Measurements from ENCODE around the gene ARHGAP26. TPM values are rescaled to one million over a fixed set of nuclear protein-coding genes. Genes with fewer than 3 reads are reported as not detected.

ARHGAP26 gene
- total RNA-seq, 4 donors from 2014 or later = 61.0 to 76.7 (median 61.2) TPM

- Histone ChIP-seq H3K27ac (peak overlapping the region in 3 of 4 donors; percentile 16 to 45 (median 31)), H3K4me3 (no peak overlapping the region), H3K9me3 (no peaks in the 10 kb centered on the region), H3K4me1 (peaks cover 0 to 35% (median 22%) of the 10 kb centered on the region in 4 donors), H3K27me3 (no peaks in the 10 kb centered on the region), H3K36me3 (no peaks in the 10 kb centered on the region)
- TF ChIP-seq, protein P1, sequence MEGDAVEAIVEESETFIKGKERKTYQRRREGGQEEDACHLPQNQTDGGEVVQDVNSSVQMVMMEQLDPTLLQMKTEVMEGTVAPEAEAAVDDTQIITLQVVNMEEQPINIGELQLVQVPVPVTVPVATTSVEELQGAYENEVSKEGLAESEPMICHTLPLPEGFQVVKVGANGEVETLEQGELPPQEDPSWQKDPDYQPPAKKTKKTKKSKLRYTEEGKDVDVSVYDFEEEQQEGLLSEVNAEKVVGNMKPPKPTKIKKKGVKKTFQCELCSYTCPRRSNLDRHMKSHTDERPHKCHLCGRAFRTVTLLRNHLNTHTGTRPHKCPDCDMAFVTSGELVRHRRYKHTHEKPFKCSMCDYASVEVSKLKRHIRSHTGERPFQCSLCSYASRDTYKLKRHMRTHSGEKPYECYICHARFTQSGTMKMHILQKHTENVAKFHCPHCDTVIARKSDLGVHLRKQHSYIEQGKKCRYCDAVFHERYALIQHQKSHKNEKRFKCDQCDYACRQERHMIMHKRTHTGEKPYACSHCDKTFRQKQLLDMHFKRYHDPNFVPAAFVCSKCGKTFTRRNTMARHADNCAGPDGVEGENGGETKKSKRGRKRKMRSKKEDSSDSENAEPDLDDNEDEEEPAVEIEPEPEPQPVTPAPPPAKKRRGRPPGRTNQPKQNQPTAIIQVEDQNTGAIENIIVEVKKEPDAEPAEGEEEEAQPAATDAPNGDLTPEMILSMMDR (IDR thresholded peaks at IDR 0.05) = no peak
- TF ChIP-seq POLR2A (IDR thresholded peaks at IDR 0.05) (no peak), POLR2AphosphoS5 (IDR thresholded peaks at IDR 0.05) (no peak), EP300 (IDR thresholded peaks at IDR 0.05; ENCODE audit: low read depth) (no peak)
- intact Hi-C loops (cut with DNase I; ENCODE audit: low total_unique reads) (loop anchor here (5.0 kb wide), 1 partner anchor 46 kb away; no protein-coding TSS in a partner anchor), in situ Hi-C loops (cut with MboI; ENCODE audit: low pct_ligation_motif_present in 1 of 4, low pct_unique_long_range_greater_than_20kb in 1 of 4, low sequenced_read_pairs in 3 of 4) (loop anchor here in 2 of 4 donors (10.0 kb wide), 2 partner anchors 97 to 107 kb away; no protein-coding TSS in a partner anchor)
- DNase-seq = no peak
- WGBS, 2 donors (ENCODE audit: low coverage in 1 of 2) = 64% methylated on average over 1 of the region's 1 CpG; no CpG with 5 or more reads in 1 of the 2 donors
Measured at GRCh38 chr5:142767911-142768310, 2.3 kb upstream of the ARHGAP26 start.

DNA sequence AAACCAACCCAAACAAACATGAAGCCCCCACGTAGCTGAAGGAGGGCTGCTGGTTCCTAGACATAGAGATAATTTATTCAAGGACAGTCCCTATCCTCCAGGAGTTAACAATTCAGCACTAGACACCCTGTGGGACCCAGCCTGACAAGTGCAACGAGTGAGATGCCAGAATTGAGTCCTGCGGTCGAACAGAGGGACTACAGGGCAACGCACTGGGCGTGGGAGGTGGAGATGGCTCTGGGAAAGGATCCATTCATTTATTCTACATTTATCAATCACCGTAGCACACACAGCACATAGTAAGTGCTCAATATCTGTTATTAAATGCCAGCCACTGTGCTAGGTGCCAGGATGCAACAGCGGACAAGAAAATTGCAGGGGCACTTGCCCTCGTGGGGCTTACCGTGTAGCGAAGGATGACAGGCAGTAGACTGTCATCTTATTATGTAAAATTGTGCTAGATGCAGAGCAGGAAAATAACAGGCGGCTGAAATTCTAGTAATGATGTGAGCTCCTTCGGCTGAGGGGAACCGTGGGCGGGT, 855 bp upstream of the ARHGAP26 start:
- peak overlapping the region; percentile 92 to 96 (median 94) for H3K27ac ChIP-seq
- TF ChIP-seq POLR2AphosphoS5 (IDR thresholded peaks at IDR 0.05) (no peak), POLR2A (IDR thresholded peaks at IDR 0.05) (no peak), EP300 (IDR thresholded peaks at IDR 0.05; ENCODE audit: low read depth) (no peak)
- TF ChIP-seq, protein P1 (IDR thresholded peaks at IDR 0.05) = no peak
- DNase-seq = peak; percentile 27
- 3 to 8% methylated on average over 7 to 15 of the region's 15 CpGs for WGBS, 2 donors (ENCODE audit: low coverage in 1 of 2)
- intact Hi-C loops (cut with DNase I; ENCODE audit: low total_unique reads) = loop anchor here (5.0 kb wide), 1 partner anchor 47 kb away; no protein-coding TSS in a partner anchor
- in situ Hi-C loops (cut with MboI; ENCODE audit: low pct_ligation_motif_present in 1 of 4, low pct_unique_long_range_greater_than_20kb in 1 of 4, low sequenced_read_pairs in 3 of 4) = loop anchor here in 2 of 4 donors (10.0 kb wide), 2 partner anchors 95 to 105 kb away; no protein-coding TSS in a partner anchor
- no peaks in the 10 kb centered on the region for H3K36me3 ChIP-seq
- no peaks in the 10 kb centered on the region for H3K9me3 ChIP-seq
- peak overlapping the region; percentile 57 to 86 (median 84) for H3K4me3 ChIP-seq
- H3K4me1 ChIP-seq = peaks cover 0 to 46% (median 31%) of the 10 kb centered on the region in 4 donors
- H3K27me3 ChIP-seq = no peaks in the 10 kb centered on the region

GRCh38 chr5:142770650-142771609, 753 bp downstream of the ARHGAP26 start:
- intact Hi-C loops (cut with DNase I; ENCODE audit: low total_unique reads) (loop anchor here (1.0 kb wide), 1 partner anchor 95 kb away; no protein-coding TSS in a partner anchor), in situ Hi-C loops (cut with MboI; ENCODE audit: low pct_ligation_motif_present in 1 of 4, low pct_unique_long_range_greater_than_20kb in 1 of 4, low sequenced_read_pairs in 3 of 4) (no loop called here)
- H3K27me3 ChIP-seq = no peaks in the 10 kb centered on the region
- peak; percentile 62 for DNase-seq
- H3K27ac ChIP-seq = peak overlapping the region; percentile 92 to 96 (median 94)
- H3K4me1 ChIP-seq = peaks cover 0 to 56% (median 35%) of the 10 kb centered on the region in 4 donors
- no peaks in the 10 kb centered on the region for H3K9me3 ChIP-seq
- TF ChIP-seq EP300 (IDR thresholded peaks at IDR 0.05; ENCODE audit: low read depth) (no peak), POLR2A (IDR thresholded peaks at IDR 0.05) (peak; percentile 47), POLR2AphosphoS5 (IDR thresholded peaks at IDR 0.05) (peak in 1 of 3 donors; percentile 45)
- TF ChIP-seq, protein P1 (IDR thresholded peaks at IDR 0.05) = no peak
- peak overlapping the region; percentile 37 to 86 (median 84) for H3K4me3 ChIP-seq
- H3K36me3 ChIP-seq = no peaks in the 10 kb centered on the region
- 1 to 40% methylated on average over 1 to 83 of the region's 86 CpGs for WGBS, 2 donors (ENCODE audit: low coverage in 1 of 2)

- TF ChIP-seq, protein P1 (IDR thresholded peaks at IDR 0.05) = no peak
- TF ChIP-seq EP300 (IDR thresholded peaks at IDR 0.05; ENCODE audit: low read depth) (no peak), POLR2AphosphoS5 (IDR thresholded peaks at IDR 0.05) (no peak), POLR2A (IDR thresholded peaks at IDR 0.05) (no peak)
- Histone ChIP-seq H3K27me3 (no peaks in the 10 kb centered on the region), H3K4me1 (peaks cover 0 to 55% (median 35%) of the 10 kb centered on the region in 4 donors), H3K9me3 (no peaks in the 10 kb centered on the region), H3K36me3 (no peaks in the 10 kb centered on the region), H3K4me3 (peak overlapping the region in 3 of 4 donors; percentile 83 to 86 (median 85)), H3K27ac (peak overlapping the region; percentile 92 to 96 (median 94))
- in situ Hi-C loops (cut with MboI; ENCODE audit: low pct_ligation_motif_present in 1 of 4, low pct_unique_long_range_greater_than_20kb in 1 of 4, low sequenced_read_pairs in 3 of 4) = no loop called here
- DNase-seq = no peak
- intact Hi-C loops (cut with DNase I; ENCODE audit: low total_unique reads) = no loop called here
- WGBS, 2 donors (ENCODE audit: low coverage in 1 of 2) = 28 to 67% methylated on average over 4 to 5 of the region's 5 CpGs
Measured at GRCh38 chr5:142771666-142772065, 1.5 kb downstream of the ARHGAP26 start.
